Breast epithelium (tissue), 4 donors: ENCODE measurements around the gene NDUFC1. TPM values are rescaled to one million over a fixed set of nuclear protein-coding genes. Genes with fewer than 3 reads are reported as not detected.

Source experiments
- DNase-seq, 2 donors: peaks; one replicate each; pipeline ENCODE4 v3.0.0-alpha.2; 2019; ENCODE audit warnings: low spot score in 2 of 2
- H3K27ac ChIP-seq, 2 donors: fragments of 200-600 bp; sonication (generic) in 1 of 2; one replicate each; pipeline ENCODE4 v1.5.1; 2016 to 2019; ENCODE audit warnings: mild to moderate bottlenecking in 1 of 2
- H3K27me3 ChIP-seq, 2 donors: fragments of 200-600 bp; sonication (generic) in 1 of 2; one replicate each; pipeline versions ENCODE4 v1.5.1 to v1.6.0; 2017 to 2019; ENCODE audit warnings: control low read depth in 1 of 2, mild to moderate bottlenecking in 1 of 2
- H3K36me3 ChIP-seq: fragments of 200-600 bp; one replicate; pipeline ENCODE4 v1.5.1; 2019
- H3K4me1 ChIP-seq, 2 donors: fragments of 200-600 bp; sonication (generic); one replicate each; pipeline ENCODE4 v1.5.1; 2016 to 2019; ENCODE audit warnings: control low read depth in 1 of 2
- H3K4me3 ChIP-seq, 3 donors: fragments of 200-600 bp; sonication (generic); 1 replicate in 2 of 3; 2 replicates in 1 of 3; pipeline ENCODE4 v1.5.1; 2016 to 2019; ENCODE audit warnings: mild to moderate bottlenecking in 3 of 3, moderate library complexity in 2 of 3
- H3K9me3 ChIP-seq, 2 donors: fragments of 200-600 bp; sonication (generic) in 1 of 2; one replicate each; pipeline ENCODE4 v1.5.1; 2016 to 2019; ENCODE audit warnings: control low read depth in 1 of 2
- CTCF ChIP-seq, 3 donors: fragments of 450-650 bp; IDR thresholded peaks; one replicate each; pipeline ENCODE4 v1.5.1; 2016 to 2017; ENCODE audit warnings: antibody characterized with exemption in 3 of 3, mild to moderate bottlenecking in 3 of 3, moderate library complexity in 3 of 3
- POLR2A ChIP-seq: fragments of 450-650 bp; IDR thresholded peaks from one replicate; pipeline ENCODE4 v1.6.1; 2016; ENCODE audit warnings: antibody characterized with exemption, mild to moderate bottlenecking, moderate library complexity
- POLR2AphosphoS5 ChIP-seq, 3 donors: sonication (generic); formaldehyde crosslinking; IDR thresholded peaks; one replicate each; pipeline ENCODE4 v1.6.1; 2017; ENCODE audit warnings: antibody characterized with exemption in 3 of 3
- intact Hi-C: fragments of 100-400 bp; cut with DNase I; formaldehyde crosslinking; loops from one replicate; pipeline ENCODE4 v1.15.1; 2023; ENCODE audit warnings: low total_unique reads
- total RNA-seq, 3 donors: library from RNA; depleted of rRNA; stranded (reverse); fragments of >200 nt; gene quantifications; one replicate each; pipeline ENCODE4 v1.1.0, GENCODE V29; 2016

The NDUFC1 gene
- total RNA-seq, 3 donors from 2014 or later = 26.2 to 42.7 (median 35.0) TPM

GRCh38 chr4:139297001-139297410 is 5.3 kb downstream of the NDUFC1 start:
- intact Hi-C loops = no loop called here
- Histone ChIP-seq H3K4me3 (no peak overlapping the region), H3K27me3 (no peaks in the 10 kb centered on the region), H3K9me3 (no peaks in the 10 kb centered on the region), H3K36me3 (no peaks in the 10 kb centered on the region), H3K4me1 (no peaks in the 10 kb centered on the region), H3K27ac (no peak overlapping the region)
- DNase-seq = no peak
- TF ChIP-seq POLR2A = no peak

GRCh38 chr4:139295942-139296299 is 6.4 kb downstream of the NDUFC1 start:
- Histone ChIP-seq H3K36me3 (no peaks in the 10 kb centered on the region), H3K4me3 (peak overlapping the region; percentile 62 to 93 (median 67)), H3K27me3 (no peaks in the 10 kb centered on the region), H3K27ac (peak overlapping the region; percentile 63 to 93), H3K4me1 (no peaks in the 10 kb centered on the region), H3K9me3 (no peaks in the 10 kb centered on the region)
- intact Hi-C loops = no loop called here
- TF ChIP-seq POLR2AphosphoS5 (IDR thresholded peaks at IDR 0.05) (no peak), POLR2A (no peak), CTCF (IDR thresholded peaks at IDR 0.05) (no peak)
- no peak for DNase-seq

DNA sequence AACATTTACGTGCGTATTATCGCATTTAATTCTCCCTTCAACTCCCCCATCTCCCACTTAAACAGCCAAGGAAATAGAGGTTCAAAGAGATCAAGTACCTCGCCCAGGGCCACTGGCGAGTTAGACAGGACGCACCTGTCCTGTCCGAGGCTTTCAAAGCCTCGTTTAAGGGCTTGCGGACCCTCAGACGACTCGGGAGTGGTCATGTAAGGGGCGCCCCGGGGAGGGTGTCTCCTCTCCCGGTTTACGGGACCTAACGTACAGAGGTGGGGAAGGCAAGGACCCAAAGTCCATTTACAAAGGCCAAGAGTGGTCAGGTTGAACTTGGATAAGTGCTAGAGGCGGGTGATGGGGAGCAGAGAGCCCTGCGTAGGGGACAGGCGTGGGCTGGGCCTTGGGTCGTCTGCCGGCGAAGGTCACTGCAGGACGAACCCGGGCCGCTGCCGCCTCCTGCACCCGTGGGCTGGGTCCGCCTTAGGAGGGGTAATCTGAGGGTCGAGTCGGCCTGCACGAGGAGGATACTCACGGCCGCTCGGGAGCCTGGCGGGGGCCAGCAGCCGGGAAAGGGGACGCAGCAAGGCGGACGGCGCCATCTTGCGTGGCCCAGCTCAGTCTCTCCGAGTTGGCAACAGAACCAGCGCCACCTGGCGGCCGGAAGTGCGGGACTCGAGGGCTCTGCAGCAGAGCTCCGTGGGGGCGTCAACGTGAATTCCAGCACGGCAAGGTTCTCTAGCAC is 6.9 kb downstream of the NDUFC1 start:
- H3K27me3 ChIP-seq = no peaks in the 10 kb centered on the region
- peak overlapping the region; percentile 93 to 95 for H3K27ac ChIP-seq
- H3K9me3 ChIP-seq = no peaks in the 10 kb centered on the region
- no peaks in the 10 kb centered on the region for H3K4me1 ChIP-seq
- peak; percentile 74 to 88 (median 79) for TF ChIP-seq POLR2AphosphoS5 (IDR thresholded peaks at IDR 0.05)
- TF ChIP-seq POLR2A = no peak
- peak; percentile 82 to 96 (median 94) for TF ChIP-seq CTCF (IDR thresholded peaks at IDR 0.05)
- peak overlapping the region; percentile 62 to 93 (median 67) for H3K4me3 ChIP-seq
- peak; percentile 95 to 97 for DNase-seq
- H3K36me3 ChIP-seq = no peaks in the 10 kb centered on the region
- intact Hi-C loops = no loop called here

DNA sequence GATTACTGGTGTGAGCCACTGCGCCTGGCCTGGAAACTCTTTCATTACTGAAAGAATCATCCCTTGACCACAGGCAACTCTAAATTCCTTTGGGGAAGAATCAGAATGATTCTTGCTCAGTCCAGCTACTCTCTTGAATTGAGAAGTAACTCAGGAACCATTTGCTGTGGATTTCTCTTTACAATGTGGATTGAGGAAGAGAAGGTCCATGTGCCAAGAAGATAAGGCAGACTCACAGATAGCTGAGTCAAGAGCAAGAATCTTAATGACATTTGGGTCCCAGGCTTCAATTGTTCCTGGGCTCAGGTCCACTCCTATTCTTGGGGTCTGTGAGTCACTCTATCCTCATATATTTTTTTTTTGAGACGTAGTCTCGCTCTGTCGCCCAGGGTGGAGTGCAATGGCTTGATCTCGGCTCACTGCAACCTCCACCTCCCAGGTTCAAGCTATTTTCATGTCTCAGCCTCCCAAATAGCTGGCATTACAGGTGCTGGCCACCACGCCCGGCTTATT is 16.0 kb downstream of the NDUFC1 start:
- DNase-seq = no peak
- Histone ChIP-seq H3K4me1 (no peaks in the 10 kb centered on the region), H3K4me3 (no peak overlapping the region), H3K36me3 (no peaks in the 10 kb centered on the region), H3K27ac (no peak overlapping the region), H3K27me3 (no peaks in the 10 kb centered on the region), H3K9me3 (no peaks in the 10 kb centered on the region)
- TF ChIP-seq CTCF (IDR thresholded peaks at IDR 0.05) (no peak), POLR2AphosphoS5 (IDR thresholded peaks at IDR 0.05) (no peak), POLR2A (no peak)
- intact Hi-C loops = no loop called here

GRCh38 chr4:139282721-139283075 is 19.6 kb downstream of the NDUFC1 start:
- no peak for DNase-seq
- Histone ChIP-seq H3K36me3 (no peaks in the 10 kb centered on the region), H3K4me1 (peaks cover 0 to 4% of the 10 kb centered on the region in 2 donors), H3K4me3 (no peak overlapping the region), H3K9me3 (no peaks in the 10 kb centered on the region), H3K27me3 (peaks cover 0 to 4% of the 10 kb centered on the region in 2 donors), H3K27ac (no peak overlapping the region)
- intact Hi-C loops = no loop called here
- TF ChIP-seq POLR2AphosphoS5 (IDR thresholded peaks at IDR 0.05) (no peak), CTCF (IDR thresholded peaks at IDR 0.05) (no peak), POLR2A (no peak)
